ENCODE data around the gene SFT2D3.

Gene SFT2D3

GRCh38 chr2:127661072-127661649, 40.1 kb upstream of the SFT2D3 start:
- H3K27ac Mint-ChIP-seq: no peak overlapping the region
- H3K4me1 Mint-ChIP-seq: no peaks in the 10 kb centered on the region
- no peaks in the 10 kb centered on the region for H3K36me3 Mint-ChIP-seq (ENCODE audit: low read depth)
- no peak for DNase-seq
- no peak overlapping the region for H3K4me3 Mint-ChIP-seq
- H3K9me3 Mint-ChIP-seq: no peaks in the 10 kb centered on the region
- H3K27me3 Mint-ChIP-seq: peaks cover 32% of the 10 kb centered on the region
- no peak for ATAC-seq

- no peak overlapping the region for H3K27ac Mint-ChIP-seq
- no peak for DNase-seq
- H3K4me3 Mint-ChIP-seq: no peak overlapping the region
- ATAC-seq: no peak
- H3K4me1 Mint-ChIP-seq: no peaks in the 10 kb centered on the region
- no peaks in the 10 kb centered on the region for H3K9me3 Mint-ChIP-seq
- H3K36me3 Mint-ChIP-seq (ENCODE audit: low read depth): no peaks in the 10 kb centered on the region
- peaks cover 41% of the 10 kb centered on the region for H3K27me3 Mint-ChIP-seq
Measured at GRCh38 chr2:127661949-127662510, 39.3 kb upstream of the SFT2D3 start.

- ATAC-seq (no peak), DNase-seq (no peak)
- Mint-ChIP-seq H3K36me3 (ENCODE audit: low read depth) (no peaks in the 10 kb centered on the region), H3K27me3 (peaks cover 48% of the 10 kb centered on the region), H3K4me3 (no peak overlapping the region), H3K27ac (no peak overlapping the region), H3K4me1 (no peaks in the 10 kb centered on the region), H3K9me3 (no peaks in the 10 kb centered on the region)
Measured at GRCh38 chr2:127662937-127663565, 38.2 kb upstream of the SFT2D3 start.

- Mint-ChIP-seq H3K4me3 (no peak overlapping the region), H3K27ac (no peak overlapping the region)
Measured at GRCh38 chr2:127663566-127664064, 37.7 kb upstream of the SFT2D3 start.

GRCh38 chr2:127664065-127664894, 37.0 kb upstream of the SFT2D3 start:
- no peak for ATAC-seq
- no peak for DNase-seq
- no peak overlapping the region for H3K4me3 Mint-ChIP-seq
- no peaks in the 10 kb centered on the region for H3K4me1 Mint-ChIP-seq
- no peaks in the 10 kb centered on the region for H3K36me3 Mint-ChIP-seq (ENCODE audit: low read depth)
- no peak overlapping the region for H3K27ac Mint-ChIP-seq
- H3K9me3 Mint-ChIP-seq: no peaks in the 10 kb centered on the region
- peaks cover 53% of the 10 kb centered on the region for H3K27me3 Mint-ChIP-seq

More at GRCh38 chr2:127663566-127664064, 37.7 kb upstream of the SFT2D3 start:
- Mint-ChIP-seq H3K27me3 (peaks cover 49% of the 10 kb centered on the region), H3K9me3 (no peaks in the 10 kb centered on the region), H3K4me1 (no peaks in the 10 kb centered on the region), H3K36me3 (ENCODE audit: low read depth) (no peaks in the 10 kb centered on the region)
- no peak for DNase-seq
- ATAC-seq: no peak

- H3K27me3 Mint-ChIP-seq: peaks cover 56% of the 10 kb centered on the region
- no peak overlapping the region for H3K27ac Mint-ChIP-seq
- DNase-seq: no peak
- H3K9me3 Mint-ChIP-seq: no peaks in the 10 kb centered on the region
- no peak overlapping the region for H3K4me3 Mint-ChIP-seq
- H3K4me1 Mint-ChIP-seq: no peaks in the 10 kb centered on the region
- no peak for ATAC-seq
- no peaks in the 10 kb centered on the region for H3K36me3 Mint-ChIP-seq (ENCODE audit: low read depth)
Measured at GRCh38 chr2:127664895-127665225, 36.4 kb upstream of the SFT2D3 start.

GRCh38 chr2:127665267-127665893, 35.9 kb upstream of the SFT2D3 start:
- no peaks in the 10 kb centered on the region for H3K9me3 Mint-ChIP-seq
- no peaks in the 10 kb centered on the region for H3K4me1 Mint-ChIP-seq
- no peak overlapping the region for H3K4me3 Mint-ChIP-seq
- H3K27me3 Mint-ChIP-seq: peaks cover 61% of the 10 kb centered on the region
- no peaks in the 10 kb centered on the region for H3K36me3 Mint-ChIP-seq (ENCODE audit: low read depth)
- H3K27ac Mint-ChIP-seq: no peak overlapping the region
- no peak for DNase-seq
- no peak for ATAC-seq

- Mint-ChIP-seq H3K9me3 (no peaks in the 10 kb centered on the region), H3K36me3 (ENCODE audit: low read depth) (no peaks in the 10 kb centered on the region), H3K4me3 (no peak overlapping the region), H3K27me3 (peaks cover 64% of the 10 kb centered on the region), H3K27ac (no peak overlapping the region), H3K4me1 (no peaks in the 10 kb centered on the region)
- ATAC-seq (no peak), DNase-seq (no peak)
Measured at GRCh38 chr2:127669056-127669455, 32.2 kb upstream of the SFT2D3 start.

- no peak overlapping the region for H3K4me3 Mint-ChIP-seq
- H3K36me3 Mint-ChIP-seq (ENCODE audit: low read depth): no peaks in the 10 kb centered on the region
- peaks cover 5% of the 10 kb centered on the region for H3K4me1 Mint-ChIP-seq
- no peak for ATAC-seq
- no peak overlapping the region for H3K27ac Mint-ChIP-seq
- no peak for DNase-seq
- H3K9me3 Mint-ChIP-seq: no peaks in the 10 kb centered on the region
- peaks cover 59% of the 10 kb centered on the region for H3K27me3 Mint-ChIP-seq
Measured at GRCh38 chr2:127670055-127670956, 31.0 kb upstream of the SFT2D3 start.

GRCh38 chr2:127670957-127671290, 30.4 kb upstream of the SFT2D3 start:
- Mint-ChIP-seq H3K4me1 (peaks cover 7% of the 10 kb centered on the region), H3K4me3 (no peak overlapping the region), H3K27ac (no peak overlapping the region), H3K27me3 (peaks cover 57% of the 10 kb centered on the region), H3K9me3 (no peaks in the 10 kb centered on the region), H3K36me3 (ENCODE audit: low read depth) (no peaks in the 10 kb centered on the region)
- ATAC-seq (no peak), DNase-seq (no peak)

- DNase-seq: no peak
- H3K36me3 Mint-ChIP-seq (ENCODE audit: low read depth): no peaks in the 10 kb centered on the region
- H3K27me3 Mint-ChIP-seq: peaks cover 55% of the 10 kb centered on the region
- no peak overlapping the region for H3K27ac Mint-ChIP-seq
- no peak for ATAC-seq
- H3K4me3 Mint-ChIP-seq: no peak overlapping the region
- H3K9me3 Mint-ChIP-seq: no peaks in the 10 kb centered on the region
- H3K4me1 Mint-ChIP-seq: peaks cover 10% of the 10 kb centered on the region
Measured at GRCh38 chr2:127671557-127672302, 29.6 kb upstream of the SFT2D3 start.

GRCh38 chr2:127672341-127673224, 28.7 kb upstream of the SFT2D3 start:
- ATAC-seq (no peak), DNase-seq (no peak)
- Mint-ChIP-seq H3K4me1 (peaks cover 10% of the 10 kb centered on the region), H3K27me3 (peaks cover 50% of the 10 kb centered on the region), H3K27ac (no peak overlapping the region), H3K36me3 (ENCODE audit: low read depth) (no peaks in the 10 kb centered on the region), H3K9me3 (no peaks in the 10 kb centered on the region), H3K4me3 (no peak overlapping the region)
